Suppressor macrophage treated with lipopolysaccharide for 1 hour (primary cell): Measurements from ENCODE around the gene IPO13.

Source experiments
- DNase-seq, 3 donors: peaks; one replicate each; pipeline ENCODE4 v3.0.0-alpha.2; 2020 to 2022

IPO13 gene

GRCh38 chr1:43952731-43953346 is 6.1 kb downstream of the IPO13 start:
- no peak for DNase-seq

DNA sequence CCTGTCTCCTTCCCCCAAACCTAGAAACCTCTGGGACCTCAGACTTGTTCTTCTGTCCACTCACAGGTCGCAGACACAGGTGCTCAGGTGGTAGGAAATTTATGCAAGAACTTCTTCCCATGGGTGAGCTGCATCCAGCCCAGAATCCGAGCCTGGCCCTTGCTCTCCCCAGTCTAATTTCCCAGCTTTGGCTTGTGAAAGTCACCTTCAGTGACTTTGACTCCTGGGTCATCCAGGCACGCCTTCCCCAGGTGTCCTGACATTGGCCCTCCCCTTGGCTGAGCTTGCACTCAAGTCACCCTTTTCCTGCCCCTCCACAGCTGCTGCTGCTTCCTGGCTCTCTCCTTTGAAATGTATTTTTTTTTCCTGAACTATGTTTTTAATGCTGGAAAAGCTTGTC is 6.6 kb downstream of the IPO13 start:
- DNase-seq, result no peak

DNA sequence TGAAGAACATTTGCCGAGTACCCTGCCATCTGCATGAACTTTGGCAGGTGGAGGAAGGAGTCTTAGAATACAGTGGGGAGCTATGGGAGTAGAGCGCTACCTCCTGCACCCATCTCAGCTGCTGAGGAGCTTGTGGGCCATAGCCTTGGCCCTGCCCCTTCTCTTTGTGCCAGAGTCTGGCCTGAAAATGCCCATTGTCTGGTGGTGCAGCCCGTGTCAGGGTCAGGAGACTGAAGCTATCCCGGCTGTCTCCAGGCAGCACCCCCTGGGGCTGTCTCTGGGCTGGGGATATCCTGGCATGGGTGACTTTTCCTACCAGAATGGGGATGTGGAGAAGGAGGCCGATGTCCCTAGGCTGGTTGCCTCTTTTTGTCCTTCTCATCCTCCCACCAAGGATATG is 7.3 kb downstream of the IPO13 start:
- no peak for DNase-seq

DNA sequence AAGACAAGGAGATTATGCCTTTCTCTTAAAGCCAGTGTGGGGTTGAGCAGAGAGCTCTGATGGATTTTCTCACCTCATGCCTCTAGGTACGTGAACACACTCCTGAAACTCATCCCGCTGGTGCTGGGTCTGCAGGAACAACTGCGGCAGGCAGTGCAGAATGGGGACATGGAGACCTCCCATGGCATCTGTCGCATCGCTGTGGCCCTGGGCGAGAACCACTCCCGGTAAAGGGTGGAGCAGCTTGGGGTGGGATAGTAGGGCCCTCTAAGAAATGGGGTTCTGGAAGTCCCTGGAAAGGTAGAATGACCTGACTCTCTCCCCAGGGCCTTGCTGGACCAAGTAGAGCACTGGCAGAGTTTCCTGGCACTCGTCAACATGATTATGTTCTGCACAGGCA is 9.5 kb downstream of the IPO13 start:
- DNase-seq, result no peak

DNA sequence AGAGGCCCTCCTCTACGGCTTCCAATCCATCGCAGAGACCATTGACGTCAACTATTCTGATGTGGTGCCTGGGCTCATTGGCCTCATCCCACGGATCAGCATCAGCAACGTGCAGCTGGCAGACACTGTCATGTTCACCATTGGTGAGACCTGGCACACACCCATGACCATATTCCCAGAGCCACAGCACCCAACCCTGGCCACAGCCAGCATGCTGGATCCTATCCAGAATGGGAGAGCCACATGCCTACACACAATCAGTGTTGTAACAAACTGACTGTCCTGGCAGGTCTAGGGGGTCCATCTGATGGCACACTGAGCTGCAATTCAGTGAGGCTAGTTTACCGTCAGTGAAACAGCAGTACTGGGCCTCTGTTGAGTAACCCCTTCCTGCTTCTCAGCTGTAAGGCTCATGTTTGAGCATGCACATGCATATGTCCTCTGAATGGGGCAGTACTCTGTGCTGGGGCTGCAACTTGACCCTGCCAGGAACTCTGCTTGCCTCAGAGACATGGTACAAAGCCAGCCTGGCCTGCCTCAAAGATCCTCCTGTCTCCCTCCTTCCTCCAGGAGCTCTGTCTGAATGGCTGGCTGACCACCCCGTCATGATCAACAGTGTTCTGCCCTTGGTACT is 10.8 kb downstream of the IPO13 start:
- DNase-seq, result no peak

GRCh38 chr1:43958351-43959255 is 11.9 kb downstream of the IPO13 start:
- DNase-seq, result no peak

- DNase-seq, result no peak
These were observed 14.0 kb downstream of the IPO13 start for GRCh38 chr1:43960798-43961197.

DNA sequence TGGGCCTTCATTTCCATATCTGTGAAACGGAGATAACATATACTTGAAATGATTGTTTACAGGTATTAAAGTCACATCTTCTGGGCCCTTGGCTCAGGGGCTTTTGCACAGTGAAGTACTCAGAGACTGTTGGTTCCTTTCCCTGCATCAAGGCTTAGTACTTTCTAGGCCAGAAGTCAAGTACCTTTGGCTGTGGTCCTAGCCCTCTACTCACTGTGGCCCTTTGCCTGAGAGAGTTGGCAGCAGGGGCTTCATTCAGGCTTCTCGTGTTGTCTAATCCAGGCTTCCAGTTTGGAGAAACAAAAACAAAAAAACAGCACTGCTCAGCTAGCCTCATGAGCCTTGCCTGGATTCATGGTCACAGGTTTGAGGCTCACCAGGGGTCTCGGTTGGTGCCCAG is 14.9 kb downstream of the IPO13 start:
- DNase-seq, result no peak

- DNase-seq, result no peak
These were observed 15.6 kb downstream of the IPO13 start for GRCh38 chr1:43962324-43962723.

GRCh38 chr1:43963006-43963405 is 16.3 kb downstream of the IPO13 start:
- no peak for DNase-seq

GRCh38 chr1:43963890-43964289 is 17.1 kb downstream of the IPO13 start:
- no peak for DNase-seq

GRCh38 chr1:43965316-43965715 is 18.6 kb downstream of the IPO13 start:
- DNase-seq, result no peak

- DNase-seq, result peak in 1 of 3 donors; percentile 59
These were observed 21.7 kb downstream of the IPO13 start for GRCh38 chr1:43968348-43968948.

DNA sequence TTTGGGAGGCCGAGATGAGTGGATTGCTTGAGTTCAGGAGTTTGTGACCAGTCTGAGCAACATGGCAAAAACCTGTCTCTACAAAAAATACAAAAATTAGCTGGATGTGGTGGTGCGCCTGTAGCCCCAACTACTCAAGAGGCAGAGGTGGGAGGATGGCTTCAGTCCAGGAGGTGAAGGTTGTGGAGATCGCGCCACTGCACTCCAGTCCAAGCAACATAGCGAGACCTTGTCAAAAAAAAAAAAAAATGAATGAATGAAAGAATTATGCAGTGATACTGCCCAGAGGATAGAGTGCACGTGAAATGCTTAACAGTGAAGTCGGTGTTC is 22.6 kb downstream of the IPO13 start:
- DNase-seq, result no peak

DNA sequence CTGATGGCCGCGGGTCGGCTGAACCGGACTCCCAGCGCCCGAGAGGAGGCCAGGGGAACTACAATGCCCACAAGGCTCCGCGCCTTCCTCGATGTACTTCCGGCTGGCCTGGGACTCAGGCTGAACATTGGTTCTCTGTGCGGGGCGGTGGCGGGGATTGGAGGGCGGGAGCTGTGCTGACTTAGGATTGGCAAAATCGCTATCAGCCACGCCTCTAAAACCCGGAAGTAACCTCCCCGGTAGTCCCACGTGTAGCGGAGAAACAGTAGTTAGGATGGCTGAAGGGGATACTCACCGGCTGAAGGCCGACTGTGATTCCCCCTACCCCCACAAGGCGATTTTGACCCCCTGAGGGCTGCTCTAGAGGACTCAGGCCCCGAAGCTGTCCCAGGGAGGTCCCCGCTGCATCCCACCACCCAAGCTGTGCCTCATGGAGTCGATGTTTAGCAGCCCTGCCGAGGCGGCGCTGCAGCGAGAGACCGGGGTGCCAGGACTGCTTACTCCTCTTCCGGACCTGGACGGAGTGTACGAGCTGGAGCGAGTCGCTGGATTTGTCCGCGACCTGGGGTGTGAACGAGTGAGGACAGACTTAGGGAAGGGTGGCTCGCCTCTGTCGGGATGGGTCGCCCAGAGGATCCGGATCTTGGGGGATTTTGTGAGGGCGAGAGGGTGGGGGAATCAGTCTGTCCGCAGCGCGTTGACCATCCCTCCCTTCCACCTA is 23.2 kb downstream of the IPO13 start, which contains the start of gene DPH2:
DPH2 (plus strand) TSS at position 265 of the 721 bp plus-strand sequence; CDS start at position 431, 166 bp downstream.
- DNase-seq, result peak; percentile 97 to 98 (median 97)

DNA sequence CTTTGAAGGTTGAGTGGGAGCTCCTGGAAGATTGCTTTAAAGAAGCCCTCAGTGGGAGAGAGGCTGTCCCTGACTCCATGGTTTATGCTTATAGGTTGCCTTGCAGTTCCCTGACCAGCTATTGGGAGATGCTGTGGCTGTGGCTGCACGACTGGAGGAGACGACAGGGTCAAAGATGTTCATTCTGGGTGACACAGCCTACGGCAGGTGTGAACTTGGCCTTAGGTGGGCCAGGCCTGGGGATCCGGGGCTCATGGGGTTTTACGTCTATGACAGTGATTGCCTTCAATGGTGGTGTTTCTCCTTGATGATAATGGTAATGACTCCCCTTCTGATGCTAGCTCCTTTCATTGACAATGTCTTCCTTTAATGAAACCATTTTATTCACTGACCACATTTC is 23.8 kb downstream of the IPO13 start:
- no peak for DNase-seq

DNA sequence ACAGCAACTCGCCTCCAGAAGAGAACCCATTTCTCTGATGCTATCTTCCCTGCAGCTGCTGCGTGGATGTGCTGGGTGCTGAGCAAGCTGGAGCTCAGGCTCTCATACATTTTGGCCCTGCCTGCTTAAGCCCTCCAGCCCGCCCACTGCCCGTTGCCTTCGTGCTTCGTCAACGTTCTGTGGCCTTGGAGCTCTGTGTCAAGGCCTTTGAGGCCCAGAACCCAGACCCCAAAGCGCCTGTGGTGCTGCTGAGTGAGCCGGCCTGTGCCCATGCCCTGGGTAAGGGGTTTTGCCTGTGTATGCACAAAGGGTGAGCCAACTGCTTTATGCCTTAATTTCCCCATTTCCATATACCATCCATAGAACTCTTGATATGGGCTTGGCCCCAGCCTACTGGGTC is 24.2 kb downstream of the IPO13 start:
- no peak for DNase-seq

DNA sequence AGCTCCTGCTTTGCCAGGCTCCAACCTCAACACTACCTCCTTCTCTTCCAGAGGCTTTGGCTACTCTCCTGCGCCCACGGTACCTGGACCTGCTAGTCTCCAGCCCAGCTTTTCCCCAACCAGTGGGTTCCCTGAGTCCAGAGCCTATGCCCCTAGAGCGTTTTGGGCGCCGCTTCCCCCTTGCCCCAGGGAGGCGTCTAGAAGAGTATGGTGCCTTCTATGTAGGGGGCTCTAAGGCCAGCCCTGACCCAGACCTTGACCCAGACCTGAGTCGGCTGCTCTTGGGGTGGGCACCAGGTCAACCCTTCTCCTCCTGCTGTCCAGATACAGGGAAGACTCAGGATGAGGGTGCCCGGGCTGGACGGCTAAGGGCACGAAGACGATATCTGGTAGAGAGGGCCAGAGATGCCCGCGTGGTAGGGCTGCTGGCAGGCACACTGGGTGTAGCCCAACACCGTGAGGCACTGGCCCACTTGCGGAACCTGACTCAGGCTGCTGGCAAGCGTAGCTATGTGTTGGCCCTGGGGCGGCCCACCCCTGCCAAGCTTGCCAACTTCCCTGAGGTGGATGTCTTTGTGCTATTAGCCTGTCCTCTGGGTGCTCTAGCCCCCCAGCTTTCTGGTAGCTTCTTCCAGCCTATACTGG is 24.7 kb downstream of the IPO13 start:
- DNase-seq, result no peak

DNA sequence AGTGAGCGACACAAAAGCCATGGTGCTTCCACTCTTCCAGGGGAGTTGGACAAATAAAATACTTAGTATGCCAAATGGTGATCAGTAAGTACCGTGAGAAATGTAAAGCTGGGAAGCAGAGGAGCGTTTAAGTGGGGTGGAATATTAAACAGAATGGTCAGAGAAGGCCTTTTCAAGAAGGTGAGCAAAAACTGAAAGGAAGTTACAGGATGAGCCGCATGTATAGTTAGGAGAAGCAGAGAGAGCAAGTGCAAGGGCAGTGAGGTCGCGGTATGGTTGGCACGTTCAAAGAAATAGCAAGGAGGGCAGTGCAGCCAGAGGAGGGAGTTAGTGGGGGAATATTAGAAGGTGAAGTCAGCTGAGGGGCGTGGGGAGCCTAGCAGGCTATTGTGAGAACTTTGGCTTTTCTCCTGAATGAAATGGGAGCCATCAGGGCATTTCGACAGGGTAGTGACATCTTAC is 27.3 kb downstream of the IPO13 start:
- peak in 2 of 3 donors; percentile 12 to 20 for DNase-seq

GRCh38 chr1:43974443-43975248 is 27.9 kb downstream of the IPO13 start, which contains the start of gene ATP6V0B:
Gene ATP6V0B, plus strand, starts transcription at chr1:43974960. Its CDS starts 81 bp downstream, at chr1:43975041.
- peak; percentile 97 to 99 (median 99) for DNase-seq
